Endothelial cell of umbilical vein (primary cell): ENCODE results near the gene SP100.

ENCODE experiments used
- CTCF ChIP-seq, 2 donors: IDR thresholded peaks; 1 replicate in 1 of 2; 2 replicates in 1 of 2; pipeline ENCODE4 v1.5.1; 2011; ENCODE audit warnings: low read length in 2 of 2, mild to moderate bottlenecking in 2 of 2, moderate library complexity in 2 of 2, control low read depth in 1 of 2, inconsistent platforms in 1 of 2, low read depth in 1 of 2; ENCODE audit not compliant: insufficient read depth in 1 of 2; ENCODE audit errors: extremely low read depth in 1 of 2
- EZH2 ChIP-seq: IDR thresholded peaks from 2 replicates; pipeline ENCODE4 v1.6.1; 2012; ENCODE audit warnings: borderline replicate concordance, low read depth, mild to moderate bottlenecking, moderate library complexity, low read length, inconsistent platforms; ENCODE audit not compliant: severe bottlenecking
- JUN ChIP-seq: IDR thresholded peaks from 2 replicates; pipeline ENCODE4 v1.6.1; 2011; ENCODE audit warnings: borderline replicate concordance, low read depth; ENCODE audit not compliant: insufficient read length, insufficient read depth
- MYC ChIP-seq: IDR thresholded peaks from one replicate; pipeline ENCODE4 v1.6.1; 2011; ENCODE audit warnings: mild to moderate bottlenecking, low read depth, low read length
- POLR2A ChIP-seq: IDR thresholded peaks from 2 replicates; pipeline ENCODE4 v1.6.1; 2012; ENCODE audit warnings: low read depth, mild to moderate bottlenecking, control low read depth, low read length
- POLR2AphosphoS5 ChIP-seq: IDR thresholded peaks from 2 replicates; pipeline ENCODE4 v1.6.1; 2012; ENCODE audit warnings: low read depth, mild to moderate bottlenecking, control low read depth, low read length, moderate library complexity; ENCODE audit not compliant: insufficient read depth

- TF ChIP-seq CTCF (IDR thresholded peaks at IDR 0.05; ENCODE audit: extremely low read depth in 1 of 2, insufficient read depth in 1 of 2, low read depth in 1 of 2, low read length in 2 of 2) = no peak
- no peak for TF ChIP-seq POLR2A
- no peak for TF ChIP-seq EZH2
- no peak for TF ChIP-seq POLR2AphosphoS5
- TF ChIP-seq JUN = no peak
- TF ChIP-seq MYC = no peak
These were observed 176.8 kb downstream of the SP100 start for GRCh38 chr2:230592775-230593174.
